HG02840 (cell line): ENCODE data around the gene NFKBIB.
"Not testable (repeated sequence)": the region's sequence is repeated elsewhere in the genome, so short reads cannot be mapped to it uniquely, and the experiment has no call there.

Source experiments
- ATAC-seq: cut with Tn5 transposase; IDR thresholded peaks from one replicate; pipeline ENCODE4 v1.9.1; 2021; ENCODE audit warnings: mild to moderate bottlenecking, moderate library complexity, moderate number of reproducible peaks; ENCODE audit not compliant: unreplicated experiment, low FRiP score

The NFKBIB gene

DNA sequence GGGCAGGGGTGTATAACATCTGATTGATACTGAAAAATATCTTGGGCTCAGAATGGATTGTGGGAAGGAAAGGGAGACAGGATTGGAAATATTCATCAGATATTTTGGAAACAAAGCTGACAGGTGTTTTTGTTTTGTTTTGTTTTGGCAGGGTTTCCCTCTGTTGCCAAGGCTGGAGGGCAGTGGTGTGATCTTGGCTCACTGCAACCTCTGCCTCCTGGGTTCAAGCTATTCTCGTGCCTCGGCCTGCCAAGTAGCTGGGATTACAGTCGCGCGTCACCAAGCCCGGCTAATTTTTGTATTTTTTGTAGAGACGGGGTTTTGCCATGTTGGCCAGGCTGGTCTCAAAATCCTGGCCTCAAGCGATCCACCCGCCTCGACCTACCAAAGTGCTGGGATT lies 26.4 kb upstream of the NFKBIB start:
- not testable (repeated sequence) for ATAC-seq

DNA sequence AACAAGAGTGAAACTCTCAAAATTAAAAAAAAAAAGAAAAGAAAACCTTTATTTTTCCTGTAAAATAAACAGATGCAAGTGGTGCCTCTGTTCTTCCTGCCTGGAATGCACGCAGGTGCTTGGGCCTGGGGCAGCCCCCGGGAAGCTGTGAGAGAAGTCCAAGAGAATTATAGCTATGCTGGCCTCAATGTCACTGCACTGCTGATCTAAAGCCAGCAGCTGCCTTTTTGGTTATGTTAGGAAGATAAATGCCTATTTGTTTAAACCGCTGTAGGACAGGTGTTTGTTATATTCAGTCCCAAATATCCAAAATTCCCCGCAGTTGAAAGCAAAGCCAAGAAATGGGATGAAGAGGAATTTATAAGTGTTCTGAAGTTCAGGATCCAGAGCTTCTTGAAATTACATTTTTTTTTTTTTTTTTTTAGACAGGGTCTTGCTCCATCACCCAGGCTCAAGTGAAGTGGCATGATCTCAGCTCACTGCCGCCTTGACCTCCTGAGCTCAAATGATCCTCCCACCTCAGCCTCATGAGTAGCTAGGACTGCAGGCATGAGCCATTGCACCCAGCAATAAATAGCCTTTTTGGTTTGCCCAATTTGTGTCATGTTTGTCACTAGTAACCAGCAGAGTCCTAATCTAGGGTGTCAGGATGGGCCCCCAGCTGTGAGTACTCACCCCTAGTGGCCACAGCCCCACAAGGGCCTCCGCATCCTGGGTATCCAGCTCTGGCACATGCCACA lies 23.9 kb upstream of the NFKBIB start:
- ATAC-seq = no peak

GRCh38 chr19:38877781-38878574 lies 21.8 kb upstream of the NFKBIB start, which contains the start of gene RINL:
RINL (minus strand) TSS chr19:38878275; CDS start chr19:38876742, 1,533 bp downstream.
- ATAC-seq = no peak

GRCh38 chr19:38878575-38879399 lies 21.0 kb upstream of the NFKBIB start:
- ATAC-seq = no peak

DNA sequence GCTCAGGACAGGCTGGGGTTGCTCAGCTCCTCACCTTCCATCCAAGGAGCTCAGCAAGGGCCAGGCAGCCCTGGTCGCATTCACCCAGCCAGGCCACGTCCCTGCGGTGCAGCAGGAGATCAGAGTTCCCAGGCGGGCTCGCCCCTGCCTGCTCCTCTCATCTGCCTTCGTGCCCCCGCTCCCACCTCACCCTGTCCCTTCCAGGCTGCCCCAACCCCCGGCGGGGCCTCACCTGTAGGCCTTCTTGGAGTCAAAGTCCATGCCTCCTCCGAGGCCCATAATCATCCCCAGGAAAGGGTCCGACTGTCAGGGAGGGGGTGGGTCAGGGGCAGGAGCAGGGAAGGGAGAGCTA lies 20.4 kb upstream of the NFKBIB start:
- ATAC-seq = no peak

DNA sequence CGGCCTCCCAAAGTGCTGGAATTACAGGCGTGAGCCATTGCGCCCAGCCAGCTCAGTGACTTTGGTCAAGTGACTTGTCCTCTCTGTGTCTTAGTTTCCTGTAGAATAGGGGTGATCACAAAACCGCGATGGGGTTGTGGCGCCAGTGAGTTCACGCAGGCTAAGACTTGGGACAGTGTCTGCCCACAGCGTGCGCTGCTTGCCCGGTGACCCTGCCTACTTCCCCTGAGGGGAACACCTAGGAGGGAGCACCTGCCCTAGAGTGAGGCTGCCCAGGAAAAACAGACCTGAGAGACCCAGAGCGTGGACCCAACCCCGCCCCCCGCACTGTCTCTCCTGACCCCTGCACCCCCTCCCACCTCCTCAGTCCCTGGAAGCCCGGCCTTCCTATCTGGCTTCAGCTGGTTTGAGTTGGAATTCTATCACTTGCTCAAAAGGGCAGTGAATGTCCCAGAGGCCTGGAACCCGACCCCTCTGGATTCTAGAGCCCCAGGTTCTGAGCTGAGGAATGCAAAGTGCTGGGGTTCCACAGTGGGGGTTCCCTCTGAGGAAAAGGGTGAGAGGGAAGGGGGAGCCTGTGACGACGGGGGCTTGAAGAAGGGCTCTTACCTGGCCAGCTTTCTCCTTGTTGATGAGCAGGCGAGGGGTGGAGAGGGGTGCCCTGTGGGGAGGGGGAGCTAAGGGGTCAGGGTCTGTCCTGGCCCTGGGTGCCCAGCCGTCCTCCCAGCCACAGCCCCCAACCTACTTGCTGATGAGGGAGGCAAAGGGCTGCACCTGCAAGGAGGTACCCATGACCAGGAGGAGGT lies 19.5 kb upstream of the NFKBIB start:
- ATAC-seq = no peak

- ATAC-seq = no peak
Observed at GRCh38 chr19:38880882-38881609, 18.7 kb upstream of the NFKBIB start.

- no peak for ATAC-seq
Observed at GRCh38 chr19:38883286-38883685, 16.5 kb upstream of the NFKBIB start.

DNA sequence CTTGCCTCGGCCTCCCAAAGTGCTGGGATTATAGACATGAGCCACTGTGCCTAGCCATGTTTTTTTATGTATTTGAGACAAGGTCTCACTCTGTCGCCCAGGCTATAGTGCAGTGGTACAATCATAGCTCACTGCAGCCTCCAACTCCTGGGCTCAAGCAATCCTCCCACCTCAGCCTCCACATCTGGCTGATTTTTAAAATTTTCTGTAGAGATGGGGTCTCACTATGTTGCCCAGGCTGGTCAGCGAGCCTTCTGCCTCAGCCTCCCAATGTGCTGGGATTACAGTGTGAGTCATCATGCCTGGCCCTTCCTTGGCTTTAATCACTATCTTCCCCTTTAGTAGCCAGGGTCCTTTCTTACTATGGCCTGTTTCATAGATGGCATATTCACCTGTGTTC lies 15.1 kb upstream of the NFKBIB start:
- not testable (repeated sequence) for ATAC-seq

GRCh38 chr19:38888876-38889275 lies 10.9 kb upstream of the NFKBIB start:
- no peak for ATAC-seq

- no peak for ATAC-seq
Observed at GRCh38 chr19:38889803-38890202, 10.0 kb upstream of the NFKBIB start.

DNA sequence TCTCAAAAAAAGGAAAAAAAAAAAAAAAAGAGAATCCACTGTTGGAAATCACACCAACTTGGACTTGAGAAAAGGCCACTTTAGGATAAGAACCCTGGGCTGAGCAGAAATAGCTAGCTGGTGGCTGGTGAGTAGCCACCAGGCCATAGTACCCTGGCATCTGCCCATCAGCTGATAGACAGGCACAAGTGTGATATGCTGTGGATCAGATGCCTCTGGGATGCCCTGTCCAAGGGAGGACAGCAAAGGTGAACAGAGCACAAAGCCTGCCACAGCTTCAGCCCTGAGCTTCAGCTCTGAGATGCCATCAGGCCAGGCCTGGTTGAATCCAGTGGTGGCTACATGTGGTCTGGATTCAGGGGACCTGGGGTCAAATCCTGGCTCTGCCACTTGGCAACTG lies 9.1 kb upstream of the NFKBIB start:
- ATAC-seq = no peak

DNA sequence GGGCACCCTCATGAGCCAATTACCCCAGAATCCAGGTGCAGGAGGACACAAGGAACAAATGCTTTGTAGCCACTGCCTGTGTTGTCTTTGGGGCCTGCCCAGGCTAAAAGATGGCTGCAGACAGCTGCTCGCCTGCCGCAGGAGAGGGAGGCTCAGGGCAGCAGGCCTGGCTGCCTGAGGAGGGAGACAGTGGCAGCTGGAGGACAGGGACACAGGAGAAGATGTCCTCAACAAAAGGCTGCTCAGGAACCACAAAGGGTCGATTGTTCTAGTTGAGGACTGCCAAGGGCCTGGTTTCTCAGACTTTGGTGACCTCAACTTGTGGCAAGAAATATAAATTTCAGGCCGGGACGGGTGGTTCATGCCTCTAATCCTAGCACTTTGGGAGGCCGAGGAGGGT lies 8.0 kb upstream of the NFKBIB start:
- no peak for ATAC-seq

- ATAC-seq = no peak
Observed at GRCh38 chr19:38892841-38893240, 6.9 kb upstream of the NFKBIB start.

- ATAC-seq = no peak
Observed at GRCh38 chr19:38893341-38893771, 6.4 kb upstream of the NFKBIB start.

- ATAC-seq = no peak
Observed at GRCh38 chr19:38894968-38895367, 4.8 kb upstream of the NFKBIB start.

DNA sequence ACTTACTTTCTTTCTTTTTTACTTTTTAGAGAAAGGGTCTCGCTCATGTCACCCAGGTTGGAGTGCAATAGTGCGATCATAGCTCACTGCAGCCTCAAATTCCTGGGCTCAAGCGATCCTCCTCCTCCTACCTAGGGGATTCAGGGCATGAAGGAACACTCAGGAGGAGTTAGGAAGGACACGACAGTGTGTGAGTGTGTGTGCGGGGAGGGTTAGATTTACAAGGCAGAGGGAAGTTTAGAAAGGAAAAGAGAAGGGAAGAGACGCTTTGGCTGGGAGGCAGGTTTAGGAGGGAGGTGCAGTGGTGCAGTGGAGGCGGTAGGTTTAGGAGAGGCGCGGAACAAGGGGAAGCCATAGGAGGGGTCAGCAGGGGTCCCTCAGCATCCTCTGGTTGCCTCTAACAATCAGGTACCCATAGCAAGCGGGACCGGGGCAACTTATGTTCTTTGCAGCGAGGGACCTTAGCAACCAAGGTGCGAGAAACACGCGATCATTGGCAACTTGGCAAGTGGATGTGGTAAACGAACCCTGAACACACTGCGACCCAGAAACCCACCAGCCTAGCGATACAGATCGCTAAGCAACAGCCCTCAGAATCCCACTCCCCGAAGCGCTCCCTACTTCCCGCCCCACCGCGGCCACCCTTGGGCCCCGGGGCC lies 852 bp upstream of the NFKBIB start:
- ATAC-seq = no peak

GRCh38 chr19:38900202-38900629 lies 447 bp downstream of the NFKBIB start:
- ATAC-seq = no peak

- no peak for ATAC-seq
Observed at GRCh38 chr19:38900743-38901190, 998 bp downstream of the NFKBIB start.
